ENCODE measurements around the gene TNFRSF19.

The TNFRSF19 gene
- total RNA-seq = 0 to 0.20 (median 0.04) reads per million in 18 experiments

GRCh38 chr13:23570099-23570920, at the start of gene TNFRSF19:
TSS of gene TNFRSF19 (plus strand) at chr13:23570412. CDS start at chr13:23590184, 19,772 bp downstream.
- no peak for DNase-seq

GRCh38 chr13:23529926-23530325, 40.3 kb upstream of the TNFRSF19 start:
- peak in 1 of 2 donors; percentile 26 for DNase-seq

GRCh38 chr13:23531446-23531845, 38.8 kb upstream of the TNFRSF19 start:
- DNase-seq = no peak

- no peak for DNase-seq
These were observed 36.1 kb upstream of the TNFRSF19 start for GRCh38 chr13:23534090-23534489.

GRCh38 chr13:23541221-23541824, 28.9 kb upstream of the TNFRSF19 start:
- DNase-seq = no peak

GRCh38 chr13:23544668-23545067, 25.5 kb upstream of the TNFRSF19 start:
- DNase-seq = no peak

- no peak for DNase-seq
These were observed 23.1 kb upstream of the TNFRSF19 start for GRCh38 chr13:23547000-23547590.

GRCh38 chr13:23549724-23550123, 20.5 kb upstream of the TNFRSF19 start:
- no peak for DNase-seq

- no peak for DNase-seq
These were observed 20.0 kb upstream of the TNFRSF19 start for GRCh38 chr13:23550163-23550562.

GRCh38 chr13:23551213-23552008, 18.8 kb upstream of the TNFRSF19 start:
- no peak for DNase-seq

GRCh38 chr13:23552171-23552570, 18.0 kb upstream of the TNFRSF19 start:
- no peak for DNase-seq

- DNase-seq = no peak
These were observed 17.6 kb upstream of the TNFRSF19 start for GRCh38 chr13:23552661-23553060.

- DNase-seq = no peak
These were observed 16.2 kb upstream of the TNFRSF19 start for GRCh38 chr13:23554000-23554399.

GRCh38 chr13:23557043-23557442, 13.2 kb upstream of the TNFRSF19 start:
- DNase-seq = no peak

GRCh38 chr13:23557733-23558132, 12.5 kb upstream of the TNFRSF19 start:
- DNase-seq = no peak

GRCh38 chr13:23558675-23559536, 11.3 kb upstream of the TNFRSF19 start:
- DNase-seq = peak; percentile 79 to 81

- DNase-seq = no peak
These were observed 9.6 kb upstream of the TNFRSF19 start for GRCh38 chr13:23560571-23561089.

GRCh38 chr13:23561261-23561660, 9.0 kb upstream of the TNFRSF19 start:
- DNase-seq = no peak

GRCh38 chr13:23563085-23563845, 6.9 kb upstream of the TNFRSF19 start:
- no peak for DNase-seq

- no peak for DNase-seq
These were observed 2.2 kb upstream of the TNFRSF19 start for GRCh38 chr13:23567906-23568460.
